HG03520 (cell line): ENCODE measurements around the gene FUT3.
"Not testable (repeated sequence)": the region's sequence is repeated elsewhere in the genome, so short reads cannot be mapped to it uniquely, and the experiment has no call there.

Experiments
- ATAC-seq: cut with Tn5 transposase; IDR thresholded peaks from one replicate; pipeline ENCODE4 v1.9.1; 2021; ENCODE audit warnings: mild to moderate bottlenecking, moderate library complexity; ENCODE audit not compliant: unreplicated experiment

The FUT3 gene

GRCh38 chr19:5850189-5850588 is 1.1 kb downstream of the FUT3 start:
- ATAC-seq, result no peak

- ATAC-seq, result not testable (repeated sequence)
These were observed 2.6 kb downstream of the FUT3 start for GRCh38 chr19:5848621-5849020.

GRCh38 chr19:5847846-5848245 is 3.4 kb downstream of the FUT3 start:
- not testable (repeated sequence) for ATAC-seq

- ATAC-seq, result no peak
These were observed 6.5 kb downstream of the FUT3 start for GRCh38 chr19:5844456-5845433.

- no peak for ATAC-seq
These were observed 7.8 kb downstream of the FUT3 start for GRCh38 chr19:5843295-5843927.

GRCh38 chr19:5841735-5842111 is 9.5 kb downstream of the FUT3 start:
- ATAC-seq, result not testable (repeated sequence)

- ATAC-seq, result no peak
These were observed 11.9 kb downstream of the FUT3 start, which contains the start of gene FUT6 for GRCh38 chr19:5839065-5840017. FUT6 (minus strand) TSS chr19:5839702; CDS start chr19:5832567, 7,135 bp downstream.

GRCh38 chr19:5838353-5839064 is 12.7 kb downstream of the FUT3 start:
- no peak for ATAC-seq

GRCh38 chr19:5837761-5838352 is 13.4 kb downstream of the FUT3 start:
- no peak for ATAC-seq

GRCh38 chr19:5832527-5833216 is 18.6 kb downstream of the FUT3 start:
- ATAC-seq, result no peak

GRCh38 chr19:5832061-5832460 is 19.2 kb downstream of the FUT3 start:
- no peak for ATAC-seq

- no peak for ATAC-seq
These were observed 20.1 kb downstream of the FUT3 start for GRCh38 chr19:5831159-5831558.

GRCh38 chr19:5829567-5830310 is 21.5 kb downstream of the FUT3 start:
- ATAC-seq, result no peak

- ATAC-seq, result no peak
These were observed 22.3 kb downstream of the FUT3 start for GRCh38 chr19:5828661-5829566.

GRCh38 chr19:5827891-5828660 is 23.2 kb downstream of the FUT3 start:
- peak; percentile 69 for ATAC-seq

GRCh38 chr19:5827342-5827890 is 23.8 kb downstream of the FUT3 start:
- ATAC-seq, result no peak
